HepG2 (cell line): ENCODE measurements around the gene KIAA1191.

Experiments
- CREB1 ChIP-seq, 2 experiments: fragments of 450-650 bp in 1 of 2; IDR thresholded peaks; 2 replicates each; pipeline ENCODE4 v1.6.1; 2016 to 2017; ENCODE audit warnings: control low read depth in 1 of 2, mild to moderate bottlenecking in 1 of 2, missing compliant biosample characterization in 1 of 2, missing genetic modification characterization in 1 of 2
- HDAC1 ChIP-seq: sonication (generic); formaldehyde crosslinking; IDR thresholded peaks from 2 replicates; pipeline ENCODE4 v1.5.1; 2020; ENCODE audit warnings: mild to moderate bottlenecking, missing genetic modification reagents
- MIER2 ChIP-seq: IDR thresholded peaks from 2 replicates; pipeline ENCODE4 v1.6.1; 2016; ENCODE audit warnings: missing biosample characterization, missing genetic modification reagents
- PLSCR1 ChIP-seq: sonication (generic); formaldehyde crosslinking; IDR thresholded peaks from 2 replicates; pipeline ENCODE4 v1.5.0; 2020; ENCODE audit warnings: missing genetic modification reagents, mild to moderate bottlenecking, borderline replicate concordance
- POLR2A ChIP-seq, 2 experiments: IDR thresholded peaks; 2 replicates each; pipeline ENCODE4 v1.6.1; 2011; ENCODE audit warnings: low read depth in 2 of 2, low read length in 2 of 2, mild to moderate bottlenecking in 1 of 2, moderate library complexity in 1 of 2; ENCODE audit not compliant: insufficient read depth in 1 of 2
- RBAK ChIP-seq: sonication (generic); formaldehyde crosslinking; IDR thresholded peaks from 2 replicates; pipeline ENCODE4 v1.5.1; 2020; ENCODE audit warnings: mild to moderate bottlenecking, missing genetic modification reagents
- SATB2 ChIP-seq: sonication (generic); formaldehyde crosslinking; IDR thresholded peaks from 2 replicates; pipeline ENCODE4 v1.5.0; 2020; ENCODE audit warnings: missing genetic modification reagents
- SMAD3 ChIP-seq: sonication (generic); formaldehyde crosslinking; IDR thresholded peaks from 2 replicates; pipeline ENCODE4 v1.4.0; 2020; ENCODE audit warnings: missing genetic modification reagents
- ZNF260 ChIP-seq: sonication (generic); formaldehyde crosslinking; IDR thresholded peaks from 2 replicates; pipeline ENCODE4 v1.4.0; 2020; ENCODE audit warnings: missing genetic modification reagents, low read depth, mild to moderate bottlenecking, borderline replicate concordance
- ZNF556 ChIP-seq: sonication (generic); formaldehyde crosslinking; IDR thresholded peaks from 2 replicates; pipeline ENCODE4 v1.4.0; 2020; ENCODE audit warnings: mild to moderate bottlenecking, missing genetic modification reagents, borderline replicate concordance
- ZNF558 ChIP-seq: sonication (generic); formaldehyde crosslinking; IDR thresholded peaks from 2 replicates; pipeline ENCODE4 v1.9.0; 2022; ENCODE audit warnings: mild to moderate bottlenecking, missing genetic modification reagents, borderline replicate concordance
- ZNF652 ChIP-seq: IDR thresholded peaks from 2 replicates; pipeline ENCODE4 v1.6.1; 2016; ENCODE audit warnings: low read depth, borderline replicate concordance

- TF ChIP-seq ZNF260 (CRISPR knock-in tag) = no peak
- TF ChIP-seq HDAC1 (CRISPR knock-in tag) = no peak
- no peak for TF ChIP-seq RBAK (CRISPR knock-in tag)
- no peak for TF ChIP-seq ZNF652 (CRISPR knock-in tag)
- no peak for TF ChIP-seq SATB2 (CRISPR knock-in tag)
- TF ChIP-seq CREB1 (IDR thresholded peaks at IDR 0.05) = no peak
- no peak for TF ChIP-seq CREB1 (CRISPR knock-in tag; IDR thresholded peaks at IDR 0.05)
- no peak for TF ChIP-seq SMAD3 (CRISPR knock-in tag)
- no peak for TF ChIP-seq ZNF556 (CRISPR knock-in tag)
- no peak for TF ChIP-seq PLSCR1 (CRISPR knock-in tag)
- no peak for TF ChIP-seq MIER2 (CRISPR knock-in tag)
- no peak for TF ChIP-seq ZNF558 (CRISPR knock-in tag)
- no peak for TF ChIP-seq POLR2A (IDR thresholded peaks at IDR 0.05; ENCODE audit: insufficient read depth in 1 of 2, low read depth in 2 of 2, low read length in 2 of 2)
Measured at GRCh38 chr5:176362233-176362490, 598 bp upstream of the KIAA1191 start.
